GM19438 (cell line): ENCODE measurements around the gene SCYGR6.

ENCODE experiments used
- ATAC-seq: cut with Tn5 transposase; IDR thresholded peaks from one replicate; pipeline ENCODE4 v1.9.1; 2021; ENCODE audit warnings: low read depth; ENCODE audit not compliant: unreplicated experiment

SCYGR6 gene

GRCh38 chr2:227716501-227716900 is 8.1 kb downstream of the SCYGR6 start:
- ATAC-seq = no peak

GRCh38 chr2:227713291-227713690 is 11.3 kb downstream of the SCYGR6 start:
- no peak for ATAC-seq

- no peak for ATAC-seq
These were observed 13.6 kb downstream of the SCYGR6 start for GRCh38 chr2:227710986-227711385.

- ATAC-seq = no peak
These were observed 17.2 kb downstream of the SCYGR6 start for GRCh38 chr2:227707390-227707789.

GRCh38 chr2:227706859-227707258 is 17.7 kb downstream of the SCYGR6 start:
- no peak for ATAC-seq

GRCh38 chr2:227703961-227704360 is 20.6 kb downstream of the SCYGR6 start:
- no peak for ATAC-seq

GRCh38 chr2:227703280-227703732 is 21.3 kb downstream of the SCYGR6 start:
- ATAC-seq = no peak

GRCh38 chr2:227701556-227701955 is 23.0 kb downstream of the SCYGR6 start:
- ATAC-seq = no peak

GRCh38 chr2:227696990-227697679 is 27.4 kb downstream of the SCYGR6 start:
- no peak for ATAC-seq

- no peak for ATAC-seq
These were observed 37.4 kb downstream of the SCYGR6 start for GRCh38 chr2:227687189-227687588.

- ATAC-seq = no peak
These were observed 40.3 kb downstream of the SCYGR6 start for GRCh38 chr2:227684258-227684657.

GRCh38 chr2:227677928-227678327 is 46.6 kb downstream of the SCYGR6 start:
- no peak for ATAC-seq

- ATAC-seq = no peak
These were observed 50.1 kb downstream of the SCYGR6 start for GRCh38 chr2:227674485-227674884.
